Keratinocyte (primary cell): ENCODE measurements around the gene ENTPD2. TPM values are rescaled to one million over a fixed set of nuclear protein-coding genes. Genes with fewer than 3 reads are reported as not detected.

Experiments
- DNase-seq: peaks from one replicate; pipeline ENCODE4 v3.0.0-alpha.2; 2011; ENCODE audit warnings: low read depth, missing footprints, low spot score
- FAIRE-seq: peaks from 2 replicates; lab custom pipeline; 2011; peaks lifted over from hg19 to GRCh38; lab: Jason Lieb, UNC
- H2AFZ ChIP-seq: 2 replicates; pipeline ENCODE4 v1.6.0; 2012; ENCODE audit warnings: low read length, control low read depth, inconsistent platforms; ENCODE audit not compliant: control insufficient read depth
- H3K27ac ChIP-seq: 2 replicates; pipeline ENCODE4 v1.5.1; 2011; ENCODE audit warnings: low read length; ENCODE audit not compliant: control insufficient read depth, insufficient read depth
- H3K27me3 ChIP-seq: 3 replicates; pipeline ENCODE4 v1.6.0; 2011; ENCODE audit warnings: low read length; ENCODE audit not compliant: control insufficient read depth, insufficient read depth; ENCODE audit errors: extremely low read depth
- H3K36me3 ChIP-seq, 2 experiments: 2 replicates in 1 of 2; 3 replicates in 1 of 2; pipeline ENCODE4 v1.5.1; 2011; ENCODE audit warnings: low read length in 2 of 2, mild to moderate bottlenecking in 1 of 2; ENCODE audit not compliant: control insufficient read depth in 2 of 2, insufficient read depth in 2 of 2; ENCODE audit errors: extremely low read depth in 1 of 2
- H3K4me1 ChIP-seq: 3 replicates; pipeline ENCODE4 v1.5.1; 2011; ENCODE audit warnings: low read length; ENCODE audit not compliant: control insufficient read depth, insufficient read depth; ENCODE audit errors: extremely low read depth
- H3K4me2 ChIP-seq: 3 replicates; pipeline ENCODE4 v1.6.0; 2011; ENCODE audit warnings: low read depth, low read length; ENCODE audit not compliant: control insufficient read depth, insufficient read depth; ENCODE audit errors: extremely low read depth
- H3K4me3 ChIP-seq, 3 experiments: fragments of 200-600 bp in 1 of 3; sonication (generic) in 1 of 3; 2 replicates in 2 of 3; 3 replicates in 1 of 3; pipeline ENCODE4 v1.5.1; 2011 to 2016; ENCODE audit warnings: low read length in 3 of 3, mild to moderate bottlenecking in 3 of 3, control low read depth in 2 of 3, inconsistent platforms in 1 of 3, low read depth in 1 of 3, mixed read lengths in 1 of 3, mixed run types in 1 of 3, moderate library complexity in 1 of 3; ENCODE audit not compliant: control insufficient read depth in 2 of 3, insufficient read depth in 2 of 3; ENCODE audit errors: extremely low read depth in 1 of 3
- H3K79me2 ChIP-seq: 2 replicates; pipeline ENCODE4 v1.6.0; 2012; ENCODE audit warnings: low read length; ENCODE audit not compliant: control insufficient read depth, insufficient read depth
- H3K9ac ChIP-seq: 3 replicates; pipeline ENCODE4 v1.6.0; 2011; ENCODE audit warnings: low read length; ENCODE audit not compliant: control insufficient read depth, insufficient read depth; ENCODE audit errors: extremely low read depth
- H3K9me1 ChIP-seq: 3 replicates; pipeline ENCODE4 v1.6.0; 2011; ENCODE audit warnings: low read length; ENCODE audit not compliant: control insufficient read depth, insufficient read depth; ENCODE audit errors: extremely low read depth
- H3K9me3 ChIP-seq: 2 replicates; pipeline ENCODE4 v1.5.1; 2012; ENCODE audit warnings: low read depth, low read length; ENCODE audit not compliant: control insufficient read depth
- H4K20me1 ChIP-seq: 3 replicates; pipeline ENCODE4 v1.6.0; 2011; ENCODE audit warnings: low read length; ENCODE audit not compliant: control insufficient read depth, insufficient read depth; ENCODE audit errors: extremely low read depth
- CTCF ChIP-seq, 3 experiments: IDR thresholded peaks in 1 of 3; conservative IDR thresholded peaks in 1 of 3; optimal IDR thresholded peaks in 1 of 3; 2 replicates in 2 of 3; 3 replicates in 1 of 3; pipeline versions ENCODE3 to v1.5.1; 2011; ENCODE audit warnings: low read length in 3 of 3, mild to moderate bottlenecking in 3 of 3, moderate library complexity in 2 of 3, control low read depth in 1 of 3, inconsistent platforms in 1 of 3; ENCODE audit not compliant: insufficient read depth in 2 of 3; ENCODE audit errors: extremely low read depth in 1 of 3
- EZH2 ChIP-seq: IDR thresholded peaks from one replicate; pipeline ENCODE4 v1.6.1; 2012; ENCODE audit warnings: inconsistent platforms, mild to moderate bottlenecking, low read length, moderate library complexity
- dilution Hi-C: fragments of 300-500 bp; cut with MboI; formaldehyde crosslinking; loops from one replicate; pipeline ENCODE4 v1.7.0; 2020; ENCODE audit warnings: low sequenced_read_pairs; ENCODE audit not compliant: extremely low pct_ligation_motif_present
- polyA plus RNA-seq, 5 experiments: library from polyadenylated mRNA; depleted of rRNA in 3 of 5; stranded (reverse) in 3 of 5; stranded (forward) in 1 of 5; unstranded in 1 of 5; fragments of >200 nt; gene quantifications; 1 replicate in 1 of 5; 2 replicates in 3 of 5; 3 replicates in 1 of 5; pipeline versions ENCODE4 v1.2.1 to v1.2.3, GENCODE V29; 2011 to 2012; ENCODE audit warnings: missing spikeins in 2 of 5, low read depth in 1 of 5, low replicate concordance in 1 of 5

Gene ENTPD2
- polyA plus RNA-seq, 1 donor (not counting 4 experiments of a cell fraction or from before 2014, with no cell fraction given): 0.52 TPM

- Histone ChIP-seq H3K27ac (no peak within 1 kb of the TSS), H3K27me3 (no peaks in the 10 kb centered on the region), H3K9me1 (no peaks in the 10 kb centered on the region), H3K4me3 (peak within 1 kb of the TSS; percentile 23 to 64 (median 61)), H3K9ac (peak within 1 kb of the TSS; percentile 28), H3K79me2 (no peaks in the 10 kb centered on the region), H4K20me1 (no peaks in the 10 kb centered on the region), H3K4me2 (peak within 1 kb of the TSS; percentile 70), H3K4me1 (peaks cover 12% of the 10 kb centered on the region), H3K36me3 (no peaks in the 10 kb centered on the region), H2AFZ (peak within 1 kb of the TSS; percentile 46), H3K9me3 (no peaks in the 10 kb centered on the region)
- DNase-seq (no peak), FAIRE-seq (no peak)
- TF ChIP-seq EZH2 (no peak), CTCF (optimal IDR thresholded peaks at IDR 0.05 in 1 of 3, IDR thresholded peaks at IDR 0.05 in 1 of 3, conservative IDR thresholded peaks at IDR 0.05 in 1 of 3; ENCODE audit: extremely low read depth in 1 of 3, insufficient read depth in 2 of 3, low read length in 3 of 3) (no peak)
- dilution Hi-C loops: no loop called here
Measured at GRCh38 chr9:137070201-137070905, 16.5 kb upstream of the ENTPD2 start, which contains the start of gene SAPCD2. Gene SAPCD2, minus strand, starts transcription at chr9:137070557. Its CDS starts 97 bp downstream, at chr9:137070460.

GRCh38 chr9:137069508-137070091 lies 15.7 kb upstream of the ENTPD2 start:
- Histone ChIP-seq H3K9me3 (no peaks in the 10 kb centered on the region), H3K27me3 (no peaks in the 10 kb centered on the region), H3K9ac (no peak overlapping the region), H3K27ac (no peak overlapping the region), H3K9me1 (no peaks in the 10 kb centered on the region), H3K4me1 (peaks cover 10% of the 10 kb centered on the region), H3K4me2 (peak overlapping the region; percentile 70), H3K36me3 (no peaks in the 10 kb centered on the region), H3K79me2 (no peaks in the 10 kb centered on the region), H3K4me3 (peak overlapping the region in 2 of 3 experiments; percentile 17 to 32), H2AFZ (no peak overlapping the region), H4K20me1 (no peaks in the 10 kb centered on the region)
- FAIRE-seq (no peak), DNase-seq (no peak)
- dilution Hi-C loops: no loop called here
- no peak for TF ChIP-seq EZH2
- TF ChIP-seq CTCF (optimal IDR thresholded peaks at IDR 0.05 in 1 of 3, IDR thresholded peaks at IDR 0.05 in 1 of 3, conservative IDR thresholded peaks at IDR 0.05 in 1 of 3; ENCODE audit: extremely low read depth in 1 of 3, insufficient read depth in 2 of 3, low read length in 3 of 3): no peak
